IPS-NIHi11 (cell line): ENCODE measurements around the gene ARHGEF4.

ENCODE experiments used
- DNase-seq: peaks from one replicate; pipeline ENCODE4 v3.0.0; 2012; ENCODE audit warnings: mixed read lengths, low spot score

Gene ARHGEF4

GRCh38 chr2:130819608-130820278, 17.0 kb upstream of the ARHGEF4 start:
- DNase-seq = peak; percentile 66

GRCh38 chr2:130820279-130820861, 16.3 kb upstream of the ARHGEF4 start:
- no peak for DNase-seq

- DNase-seq = no peak
Measured at GRCh38 chr2:130821867-130822266, 14.8 kb upstream of the ARHGEF4 start.

- DNase-seq = no peak
Measured at GRCh38 chr2:130822766-130823165, 13.9 kb upstream of the ARHGEF4 start.

GRCh38 chr2:130823171-130823885, 13.4 kb upstream of the ARHGEF4 start:
- no peak for DNase-seq

- no peak for DNase-seq
Measured at GRCh38 chr2:130823886-130824491, 12.7 kb upstream of the ARHGEF4 start.

GRCh38 chr2:130824492-130825061, 12.1 kb upstream of the ARHGEF4 start:
- DNase-seq = no peak

- no peak for DNase-seq
Measured at GRCh38 chr2:130825231-130825965, 11.3 kb upstream of the ARHGEF4 start.

GRCh38 chr2:130825966-130826253, 10.8 kb upstream of the ARHGEF4 start:
- no peak for DNase-seq

- DNase-seq = no peak
Measured at GRCh38 chr2:130826419-130826818, 10.3 kb upstream of the ARHGEF4 start.

GRCh38 chr2:130826821-130827501, 9.8 kb upstream of the ARHGEF4 start:
- DNase-seq = no peak

GRCh38 chr2:130827502-130828251, 9.0 kb upstream of the ARHGEF4 start:
- no peak for DNase-seq

GRCh38 chr2:130828461-130828860, 8.3 kb upstream of the ARHGEF4 start:
- DNase-seq = no peak

GRCh38 chr2:130829015-130829414, 7.7 kb upstream of the ARHGEF4 start:
- peak; percentile 58 for DNase-seq

- no peak for DNase-seq
Measured at GRCh38 chr2:130830538-130830937, 6.2 kb upstream of the ARHGEF4 start.

- no peak for DNase-seq
Measured at GRCh38 chr2:130831356-130831755, 5.4 kb upstream of the ARHGEF4 start.

- DNase-seq = no peak
Measured at GRCh38 chr2:130832296-130832940, 4.3 kb upstream of the ARHGEF4 start.

- DNase-seq = no peak
Measured at GRCh38 chr2:130834091-130834930, 2.4 kb upstream of the ARHGEF4 start.
